ENCODE measurements around the gene GPER1. TPM values are rescaled to one million over a fixed set of nuclear protein-coding genes. Genes with fewer than 3 reads are reported as not detected.

GPER1 gene
- total RNA-seq, 4 donors from 2014 or later: 4.6 to 19.9 (median 11.0) TPM

DNA sequence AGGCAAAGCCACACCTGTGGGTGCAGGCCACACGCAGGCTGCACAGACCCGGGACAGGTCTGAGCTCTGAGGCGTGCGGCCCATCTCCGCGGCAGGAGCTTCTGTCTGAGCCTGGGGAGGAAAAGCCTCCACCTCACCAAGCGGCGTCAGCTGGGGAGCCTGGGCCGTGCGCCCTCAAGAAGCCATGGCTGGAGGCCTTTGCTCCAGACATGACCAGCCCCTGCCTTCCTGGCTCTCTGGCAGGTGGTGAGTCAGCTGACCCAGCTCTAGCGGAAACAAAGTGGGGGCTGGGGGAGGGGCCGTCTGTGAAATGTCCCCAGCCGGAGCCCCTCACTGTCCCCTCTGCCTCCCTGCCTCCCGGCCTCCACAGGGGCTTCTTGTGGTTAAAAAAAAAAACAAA is 12.5 kb downstream of the GPER1 start:
- Histone ChIP-seq H3K4me3 (no peak overlapping the region), H3K36me3 (peaks cover 0 to 7% (median 0%) of the 10 kb centered on the region in 4 donors), H3K27me3 (no peaks in the 10 kb centered on the region), H3K27ac (replicated peaks in 1 of 4) (no peak overlapping the region), H3K9me3 (no peaks in the 10 kb centered on the region), H3K4me1 (peaks cover 4 to 15% (median 14%) of the 10 kb centered on the region in 4 donors)
- DNase-seq (ENCODE audit: extremely low spot score): no peak
- 68% methylated on average over 5 of the region's 14 CpGs for WGBS
- intact Hi-C loops (cut with DNase I): no loop called here
- TF ChIP-seq POLR2AphosphoS5 (IDR thresholded peaks at IDR 0.05) (no peak), POLR2A (IDR thresholded peaks at IDR 0.05; ENCODE audit: low read depth) (no peak), EP300 (IDR thresholded peaks at IDR 0.05) (no peak)
- TF ChIP-seq, protein P1, sequence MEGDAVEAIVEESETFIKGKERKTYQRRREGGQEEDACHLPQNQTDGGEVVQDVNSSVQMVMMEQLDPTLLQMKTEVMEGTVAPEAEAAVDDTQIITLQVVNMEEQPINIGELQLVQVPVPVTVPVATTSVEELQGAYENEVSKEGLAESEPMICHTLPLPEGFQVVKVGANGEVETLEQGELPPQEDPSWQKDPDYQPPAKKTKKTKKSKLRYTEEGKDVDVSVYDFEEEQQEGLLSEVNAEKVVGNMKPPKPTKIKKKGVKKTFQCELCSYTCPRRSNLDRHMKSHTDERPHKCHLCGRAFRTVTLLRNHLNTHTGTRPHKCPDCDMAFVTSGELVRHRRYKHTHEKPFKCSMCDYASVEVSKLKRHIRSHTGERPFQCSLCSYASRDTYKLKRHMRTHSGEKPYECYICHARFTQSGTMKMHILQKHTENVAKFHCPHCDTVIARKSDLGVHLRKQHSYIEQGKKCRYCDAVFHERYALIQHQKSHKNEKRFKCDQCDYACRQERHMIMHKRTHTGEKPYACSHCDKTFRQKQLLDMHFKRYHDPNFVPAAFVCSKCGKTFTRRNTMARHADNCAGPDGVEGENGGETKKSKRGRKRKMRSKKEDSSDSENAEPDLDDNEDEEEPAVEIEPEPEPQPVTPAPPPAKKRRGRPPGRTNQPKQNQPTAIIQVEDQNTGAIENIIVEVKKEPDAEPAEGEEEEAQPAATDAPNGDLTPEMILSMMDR (IDR thresholded peaks at IDR 0.05): no peak

- H3K27me3 ChIP-seq: no peaks in the 10 kb centered on the region
- 85% methylated on average over 17 of the region's 34 CpGs for WGBS
- peaks cover 0 to 7% (median 0%) of the 10 kb centered on the region in 4 donors for H3K36me3 ChIP-seq
- no peak for DNase-seq (ENCODE audit: extremely low spot score)
- no peak overlapping the region for H3K4me3 ChIP-seq
- intact Hi-C loops (cut with DNase I): no loop called here
- H3K9me3 ChIP-seq: no peaks in the 10 kb centered on the region
- TF ChIP-seq, protein P1 (IDR thresholded peaks at IDR 0.05): no peak
- TF ChIP-seq POLR2A (IDR thresholded peaks at IDR 0.05; ENCODE audit: low read depth) (no peak), POLR2AphosphoS5 (IDR thresholded peaks at IDR 0.05) (no peak), EP300 (IDR thresholded peaks at IDR 0.05) (no peak)
- peaks cover 0 to 9% (median 8%) of the 10 kb centered on the region in 4 donors for H3K4me1 ChIP-seq
- H3K27ac ChIP-seq (replicated peaks in 1 of 4): no peak overlapping the region
Measured at GRCh38 chr7:1100834-1101562, 13.1 kb downstream of the GPER1 start.

- Histone ChIP-seq H3K27me3 (no peaks in the 10 kb centered on the region), H3K4me1 (peaks cover 0 to 1% (median under 1%) of the 10 kb centered on the region in 4 donors), H3K27ac (replicated peaks in 1 of 4) (no peak overlapping the region), H3K4me3 (no peak overlapping the region), H3K9me3 (no peaks in the 10 kb centered on the region), H3K36me3 (peaks cover 0 to 7% (median 0%) of the 10 kb centered on the region in 4 donors)
- TF ChIP-seq EP300 (IDR thresholded peaks at IDR 0.05): no peak
- TF ChIP-seq, protein P1 (IDR thresholded peaks at IDR 0.05): no peak
- no peak for TF ChIP-seq POLR2AphosphoS5 (IDR thresholded peaks at IDR 0.05)
- TF ChIP-seq POLR2A (IDR thresholded peaks at IDR 0.05; ENCODE audit: low read depth): no peak
- intact Hi-C loops (cut with DNase I): no loop called here
- DNase-seq (ENCODE audit: extremely low spot score): no peak
- 88% methylated on average over 28 of the region's 47 CpGs for WGBS
Measured at GRCh38 chr7:1101563-1102431, 13.9 kb downstream of the GPER1 start.

DNA sequence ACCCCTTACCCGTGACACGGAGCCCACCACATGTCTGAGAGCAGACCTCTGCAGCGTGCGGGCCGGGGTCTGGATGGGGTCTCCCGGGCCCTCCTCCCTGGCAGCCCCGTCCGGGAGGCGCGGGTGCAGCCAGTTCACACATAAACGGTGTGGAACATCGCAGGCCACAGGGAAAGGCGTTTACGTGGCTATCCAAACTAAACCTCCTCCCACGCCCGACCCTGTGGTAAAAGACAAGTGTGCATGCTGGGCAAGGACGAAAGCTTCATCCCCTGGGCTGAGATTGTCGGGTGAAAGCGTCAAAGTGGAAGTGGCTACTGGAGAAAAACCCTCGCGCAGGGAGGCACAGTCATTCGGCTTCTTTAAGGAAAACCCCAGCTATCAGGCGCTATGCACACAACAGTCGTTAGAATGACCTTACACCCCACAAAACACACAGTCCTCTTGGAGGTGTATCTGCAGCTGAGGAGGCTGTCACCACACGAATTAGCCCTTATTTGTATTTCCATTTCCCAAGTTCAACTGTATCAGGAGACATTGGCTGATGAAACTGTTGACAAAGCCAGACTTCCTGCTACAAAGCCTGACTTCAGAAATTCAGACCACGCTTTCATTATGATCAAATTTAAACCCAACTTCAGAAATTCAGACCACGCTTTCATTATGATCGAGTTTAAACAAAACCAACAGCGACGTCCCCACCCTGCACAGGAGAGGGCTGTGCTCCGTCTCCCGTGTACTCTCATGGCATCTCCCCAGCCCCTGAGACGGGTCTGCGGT is 15.3 kb downstream of the GPER1 start:
- no peak for DNase-seq (ENCODE audit: extremely low spot score)
- Histone ChIP-seq H3K4me3 (no peak overlapping the region), H3K4me1 (no peaks in the 10 kb centered on the region), H3K27ac (replicated peaks in 1 of 4) (no peak overlapping the region), H3K9me3 (no peaks in the 10 kb centered on the region), H3K27me3 (no peaks in the 10 kb centered on the region), H3K36me3 (peaks cover 0 to 7% (median 0%) of the 10 kb centered on the region in 4 donors)
- 90% methylated on average over 34 of the region's 34 CpGs for WGBS
- intact Hi-C loops (cut with DNase I): no loop called here
- TF ChIP-seq EP300 (IDR thresholded peaks at IDR 0.05): no peak
- TF ChIP-seq POLR2AphosphoS5 (IDR thresholded peaks at IDR 0.05): no peak
- no peak for TF ChIP-seq POLR2A (IDR thresholded peaks at IDR 0.05; ENCODE audit: low read depth)
- TF ChIP-seq, protein P1 (IDR thresholded peaks at IDR 0.05): no peak
